Measurements from ENCODE around the gene MYL12A.
"Not testable (repeated sequence)": the region's sequence is repeated elsewhere in the genome, so short reads cannot be mapped to it uniquely, and the experiment has no call there.

MYL12A gene

DNA sequence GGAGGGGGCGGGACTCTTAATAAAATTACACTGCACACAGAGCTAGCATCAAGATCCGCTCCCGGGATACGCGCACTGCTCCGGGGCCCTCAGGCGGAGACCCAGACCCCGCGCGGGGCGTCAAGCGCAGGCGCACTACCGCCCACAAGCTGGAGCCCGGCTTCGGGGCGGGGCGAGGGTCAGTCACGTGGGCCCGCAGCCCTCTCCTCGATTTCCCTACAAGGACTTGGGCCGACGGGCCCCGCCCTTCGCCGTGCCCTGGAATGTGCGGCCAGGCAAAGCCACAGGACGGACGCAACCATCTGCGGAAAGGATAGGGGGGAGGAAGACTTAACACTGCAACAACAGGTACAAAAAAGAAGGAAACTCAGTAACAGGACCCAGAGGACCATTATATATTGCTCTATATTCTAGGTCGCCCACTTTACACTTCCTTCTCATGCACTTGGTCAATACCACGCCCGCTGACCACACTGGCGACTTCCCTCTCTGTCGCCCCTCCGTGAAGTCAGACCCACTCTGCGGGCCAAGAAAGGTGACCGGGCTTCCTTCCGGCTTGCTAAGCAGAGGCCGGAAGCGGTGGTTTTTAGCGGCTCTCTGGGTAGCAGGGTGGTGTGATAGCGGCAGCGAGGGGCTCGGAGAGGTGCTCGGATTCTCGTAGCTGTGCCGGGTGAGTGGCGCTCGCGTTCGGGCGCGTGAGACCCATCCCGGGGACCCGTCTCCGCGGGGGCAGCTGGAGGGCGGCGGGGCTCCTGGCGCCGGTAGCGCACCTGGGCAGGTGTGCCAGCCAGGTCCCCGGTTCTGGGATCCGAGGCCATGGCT is at the start of gene MYL12A:
TSS of gene MYL12A (plus strand) at position 562 of the 822 bp plus-strand sequence. CDS start 5,447 bp downstream, outside the sequence.
- peak; percentile 91 for DNase-seq

DNA sequence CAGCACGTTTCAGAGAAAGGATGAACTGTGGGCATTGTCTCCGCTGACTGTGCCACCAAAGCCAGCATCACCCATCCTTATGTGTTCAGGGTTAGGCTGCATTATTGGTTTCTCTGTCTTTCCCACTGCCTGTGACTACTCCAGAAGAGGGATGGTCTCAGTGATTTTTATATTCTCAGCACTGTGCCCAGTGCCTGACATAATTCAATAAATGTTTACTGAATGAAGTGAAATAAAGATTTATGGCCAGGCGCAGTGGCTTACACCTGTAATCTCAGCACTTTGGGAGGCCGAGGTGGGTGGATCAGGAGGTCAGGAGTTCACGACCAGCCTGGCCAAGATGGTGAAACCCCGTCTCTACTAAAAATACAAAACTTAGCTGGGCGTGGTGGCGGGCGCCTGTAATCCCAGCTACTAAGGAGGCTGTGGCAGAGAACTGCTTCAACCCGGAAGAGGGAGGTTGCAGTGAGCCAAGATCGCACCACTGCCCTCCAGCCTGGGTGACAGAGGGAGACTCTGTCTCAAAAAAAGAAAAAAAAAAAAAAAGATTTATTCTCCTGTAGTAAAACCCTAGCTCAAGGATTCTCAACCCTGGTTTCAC is 49.2 kb upstream of the MYL12A start:
- DNase-seq, result not testable (repeated sequence)

DNA sequence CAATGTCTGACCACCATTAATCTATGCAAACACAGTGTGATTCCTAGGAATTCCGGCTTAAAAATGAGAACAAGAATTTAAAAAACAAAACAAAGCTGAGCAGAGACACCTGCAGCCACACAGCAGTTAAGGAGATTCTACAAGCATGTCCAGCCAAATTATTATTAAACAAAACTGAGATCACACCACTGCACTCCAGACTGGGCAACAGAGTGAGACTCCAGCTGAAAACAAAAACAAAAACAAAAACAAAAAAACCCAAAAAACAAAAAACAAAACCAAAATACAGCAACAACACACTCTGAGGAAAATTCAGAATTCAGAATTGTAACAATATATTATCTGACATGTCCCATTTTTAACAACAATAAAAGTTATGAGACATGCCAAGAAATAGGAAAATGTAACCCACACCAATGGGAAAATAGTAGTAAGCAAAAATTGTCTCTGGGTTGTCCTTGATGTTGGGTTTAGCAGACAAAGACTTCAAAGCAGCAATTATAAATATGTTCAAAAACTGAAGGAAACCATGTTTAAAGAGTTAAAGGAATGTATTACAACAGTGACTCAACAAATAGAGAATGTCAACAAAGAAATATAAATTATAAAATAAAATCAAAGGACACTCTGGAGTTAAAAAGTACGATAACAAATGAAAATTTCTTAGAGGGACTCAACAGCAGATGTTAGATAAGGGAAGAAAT is 47.5 kb upstream of the MYL12A start:
- DNase-seq, result no peak

DNA sequence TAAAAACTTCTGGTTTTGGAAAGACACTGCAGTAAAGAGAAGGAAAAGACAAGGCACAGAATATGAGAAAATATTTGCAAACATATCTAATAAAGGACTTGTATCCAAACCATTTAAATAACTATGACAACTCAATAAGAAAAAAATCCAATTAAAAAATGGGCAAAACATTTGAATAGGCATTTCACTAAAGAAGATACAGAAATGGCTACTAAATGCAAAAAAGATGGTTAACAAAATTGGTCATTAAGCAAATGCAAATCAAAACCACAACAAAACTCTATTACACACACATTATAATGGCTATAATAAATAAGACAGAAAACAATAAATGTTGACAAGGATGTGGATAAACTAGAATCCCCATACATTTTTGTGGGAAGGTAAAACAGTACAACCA is 42.4 kb upstream of the MYL12A start:
- no peak for DNase-seq

DNA sequence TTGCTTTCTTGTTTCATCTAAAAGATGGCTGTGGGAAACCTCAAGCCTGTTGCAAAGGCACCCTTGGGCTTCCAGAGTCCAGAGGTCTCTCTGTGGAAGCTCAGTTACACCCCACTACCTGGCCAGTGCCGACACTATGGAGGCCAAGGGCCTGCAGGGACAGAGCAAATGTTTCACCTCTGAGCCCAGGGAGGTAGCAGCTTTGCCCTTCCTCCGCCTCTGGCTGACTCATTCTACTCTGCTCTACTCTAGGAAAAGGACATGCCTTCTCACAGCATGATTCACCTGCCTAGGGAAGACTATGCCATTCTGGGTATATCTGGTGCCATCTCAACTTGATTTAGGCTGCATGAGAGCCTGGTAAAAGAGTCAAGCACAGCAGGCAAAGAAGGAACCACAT is 40.0 kb upstream of the MYL12A start:
- DNase-seq, result no peak

DNA sequence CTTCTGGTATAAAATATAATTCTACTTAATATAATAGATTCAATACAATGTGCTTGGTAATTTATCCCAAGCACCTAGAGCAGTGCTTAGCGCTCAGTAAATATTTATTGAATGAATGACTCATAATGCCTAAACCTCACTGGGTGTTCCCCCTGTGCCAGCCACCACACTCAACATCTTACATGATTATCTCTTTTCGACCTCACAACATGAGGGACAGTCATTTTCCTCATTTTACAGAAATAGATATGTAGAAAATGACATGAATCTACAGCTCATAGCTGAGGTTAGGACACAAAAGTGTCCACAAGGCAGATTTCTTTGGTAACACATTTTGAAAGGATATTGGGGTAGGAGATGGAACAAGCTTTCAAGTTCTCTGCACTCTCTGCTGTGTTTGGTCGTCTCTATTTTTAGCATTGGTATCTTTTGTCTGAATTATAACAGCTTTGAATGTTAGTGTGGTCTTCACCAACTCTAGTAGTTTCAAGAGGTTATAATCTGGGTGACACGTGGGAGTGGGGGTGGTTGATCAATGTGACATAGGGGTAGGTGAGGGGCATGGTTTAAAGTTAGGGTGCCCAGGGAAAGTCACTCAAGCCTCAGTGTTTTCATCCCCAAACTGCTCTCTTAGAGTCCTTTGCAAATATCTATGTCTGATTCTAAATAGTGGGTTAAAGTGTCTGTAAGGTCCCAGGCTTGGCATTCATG is 37.6 kb upstream of the MYL12A start:
- DNase-seq, result no peak

DNA sequence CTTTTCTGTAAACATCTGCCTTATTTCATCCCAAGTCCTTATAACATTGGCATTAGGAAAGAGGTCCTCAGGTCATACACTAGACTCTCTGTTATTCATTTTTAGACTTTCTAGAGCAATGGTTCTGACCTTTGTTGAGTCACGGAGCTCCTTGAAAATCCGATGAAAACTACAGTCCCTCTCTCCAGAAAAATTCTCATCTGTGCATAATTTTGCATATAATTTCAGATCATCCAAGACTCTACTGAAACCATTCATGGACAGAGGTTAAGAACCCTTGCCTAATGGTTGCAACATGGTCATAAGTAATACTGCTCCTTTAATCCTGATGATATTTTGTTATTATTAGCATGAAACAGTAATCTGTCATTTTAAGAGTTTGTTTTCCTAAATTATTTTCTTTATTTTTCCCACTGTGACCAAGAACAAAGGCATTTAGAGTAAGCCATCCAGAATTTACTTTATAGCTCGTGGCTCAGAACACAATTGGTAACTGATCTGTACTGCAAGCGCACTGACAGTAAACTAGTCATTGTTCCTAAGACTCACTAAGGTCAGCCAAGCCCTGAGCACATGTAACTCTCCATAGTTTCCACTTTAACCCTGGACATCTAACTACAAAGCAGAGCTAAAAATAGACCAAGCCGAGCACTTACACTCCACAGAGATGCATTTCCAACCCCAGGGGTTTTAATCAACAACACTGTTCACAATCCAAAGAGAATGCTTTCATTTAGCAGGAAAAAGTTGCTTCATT is 36.2 kb upstream of the MYL12A start:
- no peak for DNase-seq

DNA sequence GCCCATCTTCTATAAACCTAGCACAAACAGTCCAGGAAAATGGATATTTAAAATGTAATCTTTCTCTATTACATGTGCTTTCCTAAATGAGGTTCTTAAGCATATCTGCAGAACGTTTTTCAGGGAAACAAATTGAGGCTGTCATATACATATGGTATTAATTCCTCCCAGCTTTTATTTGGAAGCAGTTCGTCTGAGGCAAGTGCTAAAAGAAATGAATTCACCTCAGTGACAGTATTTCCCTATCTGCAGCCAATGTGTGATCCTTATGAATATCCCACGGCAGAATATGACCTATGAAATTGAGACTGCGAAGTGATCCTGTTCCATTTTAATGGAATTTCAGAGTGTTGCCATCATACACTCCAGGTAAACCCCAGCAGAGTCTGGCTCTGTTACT is 34.9 kb upstream of the MYL12A start:
- no peak for DNase-seq

DNA sequence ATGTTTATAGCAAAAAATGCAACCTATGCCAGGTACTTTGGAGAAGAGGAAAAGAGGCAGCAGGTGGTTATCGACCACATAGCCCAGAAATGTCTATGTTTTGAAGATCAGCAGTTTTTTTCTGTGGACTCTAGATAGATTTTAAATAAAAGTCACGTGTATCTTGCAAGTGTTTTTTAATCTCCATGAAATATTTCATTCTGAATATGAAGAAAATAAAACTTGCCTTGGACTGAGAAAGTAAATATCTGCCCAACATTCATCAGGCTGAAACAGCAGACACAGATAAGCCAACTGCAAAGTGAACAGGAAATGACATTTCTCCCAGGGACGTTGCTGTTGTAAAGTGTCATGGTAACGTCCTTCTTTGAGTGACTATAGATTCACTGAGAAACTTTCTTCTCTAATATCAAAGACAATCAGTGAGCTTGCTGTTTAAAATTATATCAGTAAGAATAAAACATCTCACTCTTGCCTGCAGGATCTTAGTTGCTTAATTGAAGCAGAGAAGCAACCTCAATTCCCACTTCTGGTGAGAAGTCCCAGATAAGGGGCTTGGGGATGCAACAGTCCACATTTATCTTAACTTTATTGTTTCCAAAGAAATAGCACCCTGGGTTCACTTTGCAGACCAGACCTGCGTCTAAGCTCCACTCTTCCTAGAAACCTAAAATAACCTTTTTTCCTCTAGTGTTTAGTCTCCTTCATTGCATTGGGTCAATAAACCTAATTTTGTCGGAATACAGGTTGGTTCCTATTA is 34.1 kb upstream of the MYL12A start:
- DNase-seq, result no peak

DNA sequence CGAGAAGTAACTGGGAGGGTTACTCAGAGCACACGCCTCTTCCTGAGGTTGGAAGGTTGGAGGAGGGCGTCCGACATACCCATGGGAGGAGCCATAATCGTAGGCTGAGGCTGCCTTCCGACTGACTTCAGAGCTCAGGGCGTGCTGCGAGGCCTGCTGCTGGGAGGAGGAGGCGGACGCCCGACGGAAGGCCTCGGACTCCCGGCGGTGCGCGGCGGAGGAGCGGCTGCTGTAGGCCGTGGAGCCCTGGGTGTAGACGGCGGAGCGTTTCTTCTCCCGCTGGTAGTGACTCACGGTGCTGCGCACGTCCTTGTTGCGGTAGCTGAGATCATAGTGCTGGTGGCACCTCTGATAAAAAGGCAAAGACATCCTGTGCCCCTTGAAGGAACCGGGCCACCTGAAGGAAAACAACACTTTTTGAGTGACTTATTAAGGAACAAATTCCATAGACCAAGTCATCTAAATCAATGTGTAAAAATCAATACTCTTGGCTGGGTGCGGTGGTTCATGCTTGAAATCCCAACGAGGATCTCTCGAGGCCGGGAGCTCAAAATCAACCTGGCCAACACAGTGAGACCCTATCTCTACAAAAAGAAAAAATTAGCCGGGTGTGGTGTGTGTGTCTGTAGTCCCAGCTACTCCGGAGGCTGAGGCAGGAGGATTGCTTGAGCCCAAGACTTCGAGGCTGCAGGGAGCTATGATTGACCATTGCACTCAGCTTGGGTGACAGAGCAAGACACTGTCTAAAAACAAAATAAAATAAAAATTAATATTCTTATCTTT is 32.6 kb upstream of the MYL12A start:
- DNase-seq, result no peak

DNA sequence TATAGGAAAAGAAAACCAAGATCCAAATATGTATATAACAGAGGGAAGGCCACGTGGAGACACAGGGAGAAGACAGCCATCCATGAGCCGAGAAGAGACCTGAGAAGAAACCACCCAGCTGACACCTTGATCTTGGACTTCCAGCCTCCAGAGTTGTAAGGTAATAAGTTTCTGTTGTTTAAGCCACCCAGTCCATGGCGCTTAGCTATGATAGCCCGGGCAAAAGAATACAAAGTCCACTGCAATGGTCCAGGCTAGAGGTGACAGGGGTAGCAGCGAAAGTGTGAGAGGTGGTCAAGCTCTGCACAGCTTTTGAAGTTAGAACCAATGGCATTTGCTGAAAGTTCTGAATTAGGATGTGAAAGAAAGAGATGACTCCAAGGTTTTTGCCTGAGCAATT is 30.6 kb upstream of the MYL12A start:
- DNase-seq, result no peak

DNA sequence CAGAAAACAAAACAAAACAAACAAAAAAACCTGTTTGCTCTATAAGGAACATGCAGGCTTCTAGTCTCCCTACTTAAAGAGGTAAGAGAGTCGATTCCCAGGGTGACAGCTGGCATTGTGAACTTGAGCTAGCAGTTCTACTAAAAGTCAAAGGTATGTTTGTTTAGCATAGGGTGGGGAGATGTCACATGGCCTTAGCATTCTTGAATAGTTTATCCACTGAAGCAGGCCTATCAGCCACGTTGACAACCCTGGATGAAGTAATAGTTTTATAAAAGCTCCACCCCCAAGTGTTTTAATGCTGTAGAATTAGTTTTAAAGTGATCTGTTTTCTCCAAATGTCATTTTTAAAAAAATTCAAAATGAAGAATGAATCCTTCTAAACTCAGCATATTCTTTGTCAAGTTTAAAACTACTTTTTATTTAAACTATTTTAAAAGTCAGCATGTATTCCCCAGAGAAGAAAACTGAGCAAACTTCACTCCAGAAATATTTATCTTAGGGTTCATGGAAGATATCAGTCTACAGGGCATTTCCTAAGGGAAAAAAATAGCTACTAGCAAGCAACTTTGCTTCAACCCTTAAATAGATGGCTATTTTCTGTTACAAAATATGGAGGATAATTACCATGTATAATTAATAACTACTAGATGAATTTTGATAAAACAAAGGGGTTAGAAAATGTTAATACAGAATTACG is 29.5 kb upstream of the MYL12A start:
- peak; percentile 42 for DNase-seq

DNA sequence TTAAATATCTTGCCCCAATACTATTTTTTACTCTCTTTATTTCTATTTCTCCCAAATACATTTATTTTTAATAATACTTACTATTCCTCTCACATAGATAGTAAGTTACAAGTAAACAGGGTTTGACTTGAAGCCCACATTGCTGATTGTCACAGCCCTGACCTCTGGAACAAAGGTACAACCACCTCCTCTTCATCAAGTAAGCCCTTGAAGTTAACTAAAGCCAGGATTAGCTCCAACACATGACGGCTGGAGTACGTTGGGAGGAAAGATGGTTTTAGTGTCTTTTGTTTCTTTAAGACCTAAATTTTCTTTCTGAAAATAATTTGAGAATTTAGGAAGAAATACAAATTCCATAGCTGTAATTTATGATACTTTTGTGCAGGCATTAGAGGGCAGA is 28.8 kb upstream of the MYL12A start:
- no peak for DNase-seq

DNA sequence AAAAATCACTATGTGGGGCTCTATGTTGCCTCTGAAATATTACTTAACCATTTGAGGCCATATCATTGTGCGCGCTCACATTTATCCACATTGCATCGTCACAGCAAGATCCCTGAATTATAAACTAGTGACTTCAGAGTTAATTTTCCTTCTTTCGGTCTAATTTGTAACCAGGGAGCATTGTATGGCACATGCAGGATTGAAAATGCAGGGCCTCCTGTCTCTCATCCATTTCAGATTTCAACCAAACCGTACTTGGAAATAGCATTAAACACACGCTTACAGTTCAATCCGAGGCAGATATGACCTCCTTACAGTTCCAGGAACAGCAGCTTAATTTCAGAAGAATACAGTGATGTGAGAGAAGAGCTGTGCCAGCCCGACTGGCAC is 28.4 kb upstream of the MYL12A start:
- DNase-seq, result no peak

DNA sequence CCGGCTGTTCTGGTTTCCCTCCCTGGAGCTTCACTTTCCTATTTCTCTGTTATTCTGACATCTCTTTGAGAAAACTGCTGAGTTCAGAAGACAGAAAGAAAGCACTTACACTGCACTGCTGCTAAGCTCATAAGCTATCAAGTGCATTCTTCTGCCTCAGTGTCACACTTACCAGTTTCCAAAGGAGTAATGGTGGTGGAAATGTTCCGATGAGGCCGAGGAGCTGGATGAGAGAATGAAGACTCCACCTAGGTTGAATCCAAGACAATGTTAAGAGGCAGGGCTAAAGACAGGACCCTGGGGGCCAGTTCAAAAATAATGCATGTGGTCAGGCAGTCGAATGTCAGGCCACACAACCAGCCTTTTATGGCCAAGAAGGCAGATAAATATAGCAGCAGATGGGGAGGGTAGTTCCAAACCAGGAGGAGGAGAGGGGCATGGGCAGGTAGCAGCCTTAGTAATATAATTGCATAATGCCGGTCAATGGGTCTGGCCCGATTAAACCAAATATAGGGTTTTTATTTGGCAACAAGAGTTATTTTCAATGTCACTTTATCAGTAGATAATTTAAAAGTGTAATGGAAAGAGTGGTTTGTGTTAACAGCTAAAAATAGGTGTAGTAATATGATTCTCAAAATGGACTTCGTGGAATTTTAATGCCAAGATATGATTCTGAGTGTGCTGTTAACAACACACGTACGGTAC is 27.8 kb upstream of the MYL12A start, which contains the start of gene MYOM1:
TSS of gene MYOM1 (minus strand) at position 338 of the 705 bp plus-strand sequence. CDS start 4,745 bp downstream, outside the sequence.
- no peak for DNase-seq

DNA sequence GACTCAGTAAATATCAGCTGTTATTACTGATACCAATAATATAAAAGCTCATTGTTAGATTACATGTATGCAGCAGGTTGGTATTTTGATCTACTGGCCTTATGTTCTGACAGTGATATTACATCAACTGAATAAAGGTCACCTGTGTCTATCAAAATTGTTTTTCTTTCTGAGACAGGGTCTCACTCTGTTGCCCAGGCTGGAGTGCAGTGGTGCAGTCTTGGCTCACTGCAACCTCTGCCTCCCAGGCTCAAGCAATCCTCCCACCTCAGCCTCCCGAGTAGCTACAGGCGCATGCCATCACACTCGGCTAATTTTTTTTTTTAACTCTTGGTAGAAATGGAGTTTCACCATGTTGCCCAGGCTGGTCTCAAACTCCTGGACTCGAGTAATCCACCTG is 26.7 kb upstream of the MYL12A start:
- not testable (repeated sequence) for DNase-seq

DNA sequence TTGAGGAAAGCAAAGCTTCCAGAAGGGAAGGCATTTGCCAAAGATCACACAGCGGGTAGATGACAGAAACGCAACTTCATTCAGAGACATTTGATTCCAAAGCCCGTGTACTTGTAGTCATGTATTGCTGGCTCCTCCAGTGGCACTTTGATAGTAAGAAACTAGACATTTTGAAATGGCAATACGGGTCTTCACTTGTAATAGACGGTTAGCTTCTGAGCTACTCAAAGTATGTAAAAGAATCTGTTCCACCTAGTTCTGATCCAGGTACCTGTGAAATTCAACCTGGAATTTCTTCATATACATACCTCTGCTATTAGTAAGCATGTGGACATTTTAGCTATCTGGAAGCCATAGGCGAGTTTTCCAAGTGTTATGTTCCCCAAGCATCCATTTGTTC is 26.1 kb upstream of the MYL12A start:
- no peak for DNase-seq

DNA sequence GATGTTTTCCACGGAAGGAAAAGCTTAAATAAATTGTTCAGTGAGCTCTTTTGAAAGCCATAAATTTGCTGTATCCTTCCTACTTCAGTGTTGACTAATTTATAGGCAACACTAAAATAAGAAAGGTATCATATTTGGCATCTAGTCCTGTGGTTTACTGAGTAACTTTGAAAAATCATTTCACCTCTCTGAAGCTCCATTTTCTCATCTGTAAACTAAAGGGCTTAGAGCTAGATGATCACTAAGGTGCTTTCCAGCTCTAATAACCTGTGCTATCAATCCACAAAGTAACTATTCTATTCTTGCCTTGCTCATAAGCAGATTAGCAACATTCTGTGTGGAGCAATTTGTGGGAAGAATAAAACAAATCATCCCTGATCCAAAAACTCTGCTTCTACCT is 24.2 kb upstream of the MYL12A start:
- DNase-seq, result no peak

DNA sequence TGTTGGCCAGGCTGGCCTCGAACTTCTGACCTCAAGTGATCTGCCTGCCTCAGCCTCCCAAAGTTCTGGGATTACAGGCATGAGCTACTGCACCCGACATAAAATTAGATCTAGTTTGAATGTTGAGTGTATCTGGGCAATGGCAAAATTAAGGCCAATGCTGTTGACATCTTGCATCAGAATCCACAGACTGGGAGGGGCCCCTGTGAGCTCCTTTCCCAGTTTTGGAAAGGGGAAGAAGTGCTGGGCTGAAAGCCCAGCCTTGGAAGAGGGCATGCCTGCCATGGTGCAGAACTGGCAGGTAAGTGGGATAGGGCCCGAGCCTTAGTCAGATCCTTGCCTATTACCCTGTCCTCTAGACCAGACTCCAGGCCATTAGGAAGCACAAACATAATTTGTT is 23.4 kb upstream of the MYL12A start:
- DNase-seq, result no peak

DNA sequence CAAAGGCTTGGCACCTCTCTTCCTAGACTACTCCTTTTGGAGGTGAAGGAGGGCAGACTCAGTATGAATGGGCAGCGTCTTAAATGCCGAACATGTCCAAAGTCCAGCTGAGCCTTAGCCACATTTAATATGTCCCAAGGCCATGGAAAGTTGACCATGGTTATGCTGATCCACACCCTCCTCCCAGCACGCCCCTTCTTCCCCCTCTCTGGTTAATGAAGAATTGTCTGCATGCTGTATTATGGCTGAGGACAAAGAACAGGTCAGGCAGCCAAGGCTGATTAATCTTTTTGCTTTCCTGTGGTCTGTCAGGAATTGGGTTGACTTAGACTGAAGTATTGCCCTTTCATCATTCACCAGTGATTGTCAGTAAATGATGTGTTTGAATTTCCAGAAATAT is 22.0 kb upstream of the MYL12A start:
- DNase-seq, result no peak

Data from NCI-H2171 (cell line).